ENCODE data around the gene MDP1.
A peak's percentile ranks its signal among the peaks of the same experiment; 100 is the strongest.

The MDP1 gene

GRCh38 chr14:24259282-24260025 lies 43.6 kb upstream of the MDP1 start:
- peak; percentile 56 for ATAC-seq
- TF ChIP-seq OSR1 (CRISPR knock-in tag; IDR thresholded peaks at IDR 0.05) (no peak), SNAI2 (CRISPR knock-in tag; IDR thresholded peaks at IDR 0.05) (no peak), PATZ1 (CRISPR knock-in tag; IDR thresholded peaks at IDR 0.05; ENCODE audit: borderline replicate concordance) (no peak), ISL1 (CRISPR knock-in tag; IDR thresholded peaks at IDR 0.05) (no peak), ARNTL (CRISPR knock-in tag; IDR thresholded peaks at IDR 0.05; ENCODE audit: borderline replicate concordance, low read depth) (no peak), ZFP3 (CRISPR knock-in tag; IDR thresholded peaks at IDR 0.05) (no peak), ZFP30 (CRISPR knock-in tag; IDR thresholded peaks at IDR 0.05) (no peak), TCF4 (CRISPR knock-in tag; IDR thresholded peaks at IDR 0.05; ENCODE audit: borderline replicate concordance) (no peak), ZNF70 (CRISPR knock-in tag; IDR thresholded peaks at IDR 0.05) (no peak), CREB5 (CRISPR knock-in tag; IDR thresholded peaks at IDR 0.05; ENCODE audit: low read depth) (no peak), BACH2 (CRISPR knock-in tag; IDR thresholded peaks at IDR 0.05; ENCODE audit: borderline replicate concordance) (no peak), GLIS3 (CRISPR knock-in tag; IDR thresholded peaks at IDR 0.05) (no peak), RARB (CRISPR knock-in tag; IDR thresholded peaks at IDR 0.05) (no peak), TOX (CRISPR knock-in tag; IDR thresholded peaks at IDR 0.05; ENCODE audit: borderline replicate concordance) (no peak), TSHZ2 (CRISPR knock-in tag; IDR thresholded peaks at IDR 0.05) (no peak), POU6F1 (CRISPR knock-in tag; IDR thresholded peaks at IDR 0.05; ENCODE audit: borderline replicate concordance, low read depth) (no peak), ZNF8 (CRISPR knock-in tag; IDR thresholded peaks at IDR 0.05) (no peak), ZNF565 (CRISPR knock-in tag; conservative IDR thresholded peaks at IDR 0.05; ENCODE audit: low read depth) (no peak)

- TF ChIP-seq TCF4 (CRISPR knock-in tag; IDR thresholded peaks at IDR 0.05; ENCODE audit: borderline replicate concordance) (no peak), ZFP30 (CRISPR knock-in tag; IDR thresholded peaks at IDR 0.05) (no peak), ARNTL (CRISPR knock-in tag; IDR thresholded peaks at IDR 0.05; ENCODE audit: borderline replicate concordance, low read depth) (no peak), TSHZ2 (CRISPR knock-in tag; IDR thresholded peaks at IDR 0.05) (no peak), CREB5 (CRISPR knock-in tag; IDR thresholded peaks at IDR 0.05; ENCODE audit: low read depth) (no peak), ESRRG (CRISPR knock-in tag; IDR thresholded peaks at IDR 0.05) (no peak), ZFP3 (CRISPR knock-in tag; IDR thresholded peaks at IDR 0.05) (no peak), CSDC2 (CRISPR knock-in tag; IDR thresholded peaks at IDR 0.05) (no peak), BACH2 (CRISPR knock-in tag; IDR thresholded peaks at IDR 0.05; ENCODE audit: borderline replicate concordance) (no peak), TOX (CRISPR knock-in tag; IDR thresholded peaks at IDR 0.05; ENCODE audit: borderline replicate concordance) (no peak), GLIS3 (CRISPR knock-in tag; IDR thresholded peaks at IDR 0.05) (no peak), ISL1 (CRISPR knock-in tag; IDR thresholded peaks at IDR 0.05) (no peak)
- ATAC-seq: no peak
Observed at GRCh38 chr14:24258548-24259265, 42.8 kb upstream of the MDP1 start.

Data from SK-N-SH treated with all-trans-retinoic acid at 6 μM for 48 hours (cell line).